Esophagus squamous epithelium (tissue), 5 donors: ENCODE data around the gene CNIH3. TPM values are rescaled to one million over a fixed set of nuclear protein-coding genes. Genes with fewer than 3 reads are reported as not detected.
A peak's percentile ranks its signal among the peaks of the same experiment; 100 is the strongest.

ENCODE experiments used
- DNase-seq: peaks from one replicate; lab custom pipeline; 2025; lab: John Stamatoyannopoulos, UW
- H3K27ac ChIP-seq, 4 donors: fragments of 200-600 bp; sonication (generic); one replicate each; pipeline ENCODE4 v1.5.1; 2016 to 2019; ENCODE audit warnings: mild to moderate bottlenecking in 1 of 4
- H3K27me3 ChIP-seq, 4 donors: fragments of 200-600 bp; sonication (generic); 1 replicate in 3 of 4; 2 replicates in 1 of 4; pipeline versions ENCODE4 v1.5.1 to v1.6.0; 2017 to 2021; ENCODE audit warnings: antibody characterized with exemption in 1 of 4
- H3K36me3 ChIP-seq, 3 donors: fragments of 200-600 bp; sonication (generic); one replicate each; pipeline ENCODE4 v1.5.1; 2016 to 2019
- H3K4me1 ChIP-seq, 3 donors: fragments of 200-600 bp; sonication (generic); one replicate each; pipeline ENCODE4 v1.5.1; 2017 to 2019
- H3K4me3 ChIP-seq, 4 donors: fragments of 200-600 bp; sonication (generic); 1 replicate in 3 of 4; 2 replicates in 1 of 4; pipeline ENCODE4 v1.5.1; 2016 to 2019; ENCODE audit warnings: mild to moderate bottlenecking in 2 of 4, moderate library complexity in 1 of 4
- H3K9me3 ChIP-seq, 3 donors: fragments of 200-600 bp; sonication (generic); one replicate each; pipeline ENCODE4 v1.5.1; 2016 to 2019
- CTCF ChIP-seq, 6 experiments: fragments of 450-650 bp in 4 of 6; fragments of 200-600 bp in 2 of 6; sonication (generic) in 2 of 6; IDR thresholded peaks; one replicate each; pipeline ENCODE4 v1.5.1; 2016 to 2019; ENCODE audit warnings: antibody characterized with exemption in 6 of 6, mild to moderate bottlenecking in 4 of 6, moderate library complexity in 4 of 6
- POLR2A ChIP-seq, 4 donors: fragments of 450-650 bp; IDR thresholded peaks; one replicate each; pipeline ENCODE4 v1.6.1; 2017; ENCODE audit warnings: antibody characterized with exemption in 4 of 4, mild to moderate bottlenecking in 4 of 4, moderate library complexity in 3 of 4
- WGBS, 2 donors: methylation state at CpG; one replicate each; pipeline ENCODE4 v1.1.5; 2018; 5-methylcytosine and 5-hydroxymethylcytosine counted together
- intact Hi-C: fragments of 100-400 bp; cut with DNase I; formaldehyde crosslinking; loops from one replicate; pipeline ENCODE4 v1.15.0; 2022
- total RNA-seq, 4 donors: library from RNA; depleted of rRNA; stranded (reverse); fragments of >200 nt; gene quantifications; one replicate each; pipeline ENCODE4 v1.1.0, GENCODE V29; 2016
- donor health status: DM: yes; HTN: yes; CAD: no.

Gene CNIH3
- total RNA-seq, 4 donors from 2014 or later, result 0.34 to 3.2 (median 1.2) TPM; not detected in 1

GRCh38 chr1:224616756-224617409 lies 766 bp downstream of the CNIH3 start:
- Histone ChIP-seq H3K36me3 (no peaks in the 10 kb centered on the region), H3K27ac (no peak overlapping the region), H3K27me3 (peaks cover 17 to 78% (median 20%) of the 10 kb centered on the region in 4 donors), H3K9me3 (no peaks in the 10 kb centered on the region), H3K4me1 (peaks cover 16 to 29% (median 19%) of the 10 kb centered on the region in 3 donors), H3K4me3 (peak overlapping the region in 3 of 4 donors; percentile 36 to 63 (median 45))
- intact Hi-C loops, result no loop called here
- TF ChIP-seq POLR2A (IDR thresholded peaks at IDR 0.05) (no peak), CTCF (IDR thresholded peaks at IDR 0.05) (no peak)
- no peak for DNase-seq
- 7 to 11% methylated on average over 13 to 40 of the region's 52 CpGs for WGBS, 2 donors

- WGBS, 2 donors, result 6 to 17% methylated on average over 17 to 27 of the region's 55 CpGs
- peak overlapping the region in 2 of 4 donors; percentile 45 to 63 for H3K4me3 ChIP-seq
- H3K9me3 ChIP-seq, result no peaks in the 10 kb centered on the region
- peaks cover 16 to 29% (median 19%) of the 10 kb centered on the region in 3 donors for H3K4me1 ChIP-seq
- H3K36me3 ChIP-seq, result no peaks in the 10 kb centered on the region
- DNase-seq, result no peak
- intact Hi-C loops, result no loop called here
- TF ChIP-seq CTCF (IDR thresholded peaks at IDR 0.05) (no peak), POLR2A (IDR thresholded peaks at IDR 0.05) (no peak)
- H3K27ac ChIP-seq, result no peak overlapping the region
- H3K27me3 ChIP-seq, result peaks cover 17 to 84% (median 20%) of the 10 kb centered on the region in 4 donors
Measured at GRCh38 chr1:224617410-224618355, 1.6 kb downstream of the CNIH3 start.

GRCh38 chr1:224619209-224619608 lies 3.1 kb downstream of the CNIH3 start:
- no peaks in the 10 kb centered on the region for H3K9me3 ChIP-seq
- intact Hi-C loops, result no loop called here
- 73 to 78% methylated on average over 4 of the region's 4 CpGs for WGBS, 2 donors
- peaks cover 17 to 84% (median 20%) of the 10 kb centered on the region in 4 donors for H3K27me3 ChIP-seq
- H3K36me3 ChIP-seq, result no peaks in the 10 kb centered on the region
- H3K4me3 ChIP-seq, result no peak overlapping the region
- H3K4me1 ChIP-seq, result peaks cover 16 to 29% (median 19%) of the 10 kb centered on the region in 3 donors
- TF ChIP-seq POLR2A (IDR thresholded peaks at IDR 0.05) (no peak), CTCF (IDR thresholded peaks at IDR 0.05) (no peak)
- no peak for DNase-seq
- no peak overlapping the region for H3K27ac ChIP-seq

- H3K36me3 ChIP-seq, result no peaks in the 10 kb centered on the region
- WGBS, 2 donors, result 68 to 100% methylated on average over 2 of the region's 2 CpGs
- TF ChIP-seq CTCF (IDR thresholded peaks at IDR 0.05) (no peak), POLR2A (IDR thresholded peaks at IDR 0.05) (no peak)
- no peak for DNase-seq
- no peak overlapping the region for H3K27ac ChIP-seq
- intact Hi-C loops, result no loop called here
- peaks cover 17 to 75% (median 20%) of the 10 kb centered on the region in 4 donors for H3K27me3 ChIP-seq
- no peak overlapping the region for H3K4me3 ChIP-seq
- peaks cover 16 to 29% (median 19%) of the 10 kb centered on the region in 3 donors for H3K4me1 ChIP-seq
- H3K9me3 ChIP-seq, result no peaks in the 10 kb centered on the region
Measured at GRCh38 chr1:224620105-224620504, 4.0 kb downstream of the CNIH3 start.
